ENCODE data around the gene ITGB6. TPM values are rescaled to one million over a fixed set of nuclear protein-coding genes. Genes with fewer than 3 reads are reported as not detected.

Gene ITGB6
- total and polyA plus RNA-seq, 2 of the 4 experiments (the other 2 are of a cell fraction): under 0.01 TPM; not detected in 1

- intact Hi-C loops (cut with micrococcal nuclease): no loop called here
- dilution Hi-C loops (cut with HindIII; ENCODE audit: low sequenced_read_pairs, unreplicated experiment): no loop called here
Measured at GRCh38 chr2:160141419-160141818, 58.7 kb downstream of the ITGB6 start.

More at GRCh38 chr2:160141419-160141818, 58.7 kb downstream of the ITGB6 start:
- H3K27ac ChIP-seq (ENCODE audit: insufficient read depth, low read length): no peak overlapping the region
- in situ Hi-C loops (cut with MboI; ENCODE audit: low sequenced_read_pairs): no loop called here
- H3K4me3 ChIP-seq (ENCODE audit: insufficient read depth, low read depth, low read length): no peak overlapping the region
- H4K8ac ChIP-seq (ENCODE audit: low read depth in 2 of 2, low read length in 2 of 2): no peak overlapping the region
- H3K79me1 ChIP-seq (ENCODE audit: low read depth in 1 of 2, low read length in 2 of 2): no peaks in the 10 kb centered on the region
- H3K56ac ChIP-seq (ENCODE audit: extremely low read depth, insufficient read depth, low read length): no peak overlapping the region
- H3K4ac ChIP-seq (ENCODE audit: low read depth, low read length): no peak overlapping the region
- no peak overlapping the region for H3K14ac ChIP-seq (replicated peaks; ENCODE audit: low read depth, low read length)
- no peak overlapping the region for H2AFZ ChIP-seq (replicated peaks; ENCODE audit: low read length, poor library complexity)
- H2AK9ac ChIP-seq (replicated peaks; ENCODE audit: low read depth, low read length, poor library complexity): no peak overlapping the region
- WGBS, 2 experiments (ENCODE audit: extremely low coverage in 2 of 2, insufficient read length in 1 of 2): 100% methylated on average over 2 of the region's 4 CpGs; no CpG with 5 or more reads in 1 of the 2 experiments
- peaks cover 2% of the 10 kb centered on the region; the same call in 1 of the 2 replicates for H3K27me3 ChIP-seq (ENCODE audit: control insufficient read depth, insufficient read depth, low read length)
- no peak overlapping the region for H2AK5ac ChIP-seq (ENCODE audit: low read depth, low read length)
- ATAC-seq (ENCODE audit: low read depth): no peak
- H3K9ac ChIP-seq (ENCODE audit: low read depth, low read length): no peak overlapping the region
- TF ChIP-seq FOS (IDR thresholded peaks at IDR 0.05; ENCODE audit: low read depth, low read length): no peak
- TF ChIP-seq MAZ (IDR thresholded peaks at IDR 0.05; ENCODE audit: borderline replicate concordance, low read depth, low read length): no peak
- no peak for TF ChIP-seq USF2 (IDR thresholded peaks at IDR 0.05; ENCODE audit: low read depth, low read length)
- no peak for TF ChIP-seq MXI1 (IDR thresholded peaks at IDR 0.05; ENCODE audit: borderline replicate concordance, low read depth, low read length)
- no peak for TF ChIP-seq ELK1 (IDR thresholded peaks at IDR 0.05; ENCODE audit: borderline replicate concordance, low read depth, low read length)
- TF ChIP-seq BHLHE40 (IDR thresholded peaks at IDR 0.05; ENCODE audit: low read depth, low read length): no peak
- TF ChIP-seq RCOR1 (IDR thresholded peaks at IDR 0.05; ENCODE audit: insufficient replicate concordance, low read length): no peak
- no peak for TF ChIP-seq NFE2L2 (IDR thresholded peaks at IDR 0.05; ENCODE audit: low read depth, low read length)
- TF ChIP-seq RAD21 (IDR thresholded peaks at IDR 0.05; ENCODE audit: low read length): no peak
- no peak for TF ChIP-seq CEBPB (IDR thresholded peaks at IDR 0.05; ENCODE audit: low read depth, low read length)
- TF ChIP-seq POLR2A (IDR thresholded peaks at IDR 0.05; ENCODE audit: low read depth, low read length): no peak
- no peak for TF ChIP-seq MAFK (IDR thresholded peaks at IDR 0.05; ENCODE audit: low read depth, low read length)
- TF ChIP-seq, protein P1, sequence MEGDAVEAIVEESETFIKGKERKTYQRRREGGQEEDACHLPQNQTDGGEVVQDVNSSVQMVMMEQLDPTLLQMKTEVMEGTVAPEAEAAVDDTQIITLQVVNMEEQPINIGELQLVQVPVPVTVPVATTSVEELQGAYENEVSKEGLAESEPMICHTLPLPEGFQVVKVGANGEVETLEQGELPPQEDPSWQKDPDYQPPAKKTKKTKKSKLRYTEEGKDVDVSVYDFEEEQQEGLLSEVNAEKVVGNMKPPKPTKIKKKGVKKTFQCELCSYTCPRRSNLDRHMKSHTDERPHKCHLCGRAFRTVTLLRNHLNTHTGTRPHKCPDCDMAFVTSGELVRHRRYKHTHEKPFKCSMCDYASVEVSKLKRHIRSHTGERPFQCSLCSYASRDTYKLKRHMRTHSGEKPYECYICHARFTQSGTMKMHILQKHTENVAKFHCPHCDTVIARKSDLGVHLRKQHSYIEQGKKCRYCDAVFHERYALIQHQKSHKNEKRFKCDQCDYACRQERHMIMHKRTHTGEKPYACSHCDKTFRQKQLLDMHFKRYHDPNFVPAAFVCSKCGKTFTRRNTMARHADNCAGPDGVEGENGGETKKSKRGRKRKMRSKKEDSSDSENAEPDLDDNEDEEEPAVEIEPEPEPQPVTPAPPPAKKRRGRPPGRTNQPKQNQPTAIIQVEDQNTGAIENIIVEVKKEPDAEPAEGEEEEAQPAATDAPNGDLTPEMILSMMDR (conservative IDR thresholded peaks at IDR 0.05; ENCODE audit: low read depth, low read length): no peak
- H3K9me1 ChIP-seq (ENCODE audit: insufficient read depth, low read length): no peaks in the 10 kb centered on the region
- H3K23ac ChIP-seq (ENCODE audit: low read depth, low read length): no peak overlapping the region
- H3K36me3 ChIP-seq (ENCODE audit: control insufficient read depth, insufficient read depth, low read length): no peaks in the 10 kb centered on the region
- H2BK15ac ChIP-seq (ENCODE audit: low read depth, low read length): no peak overlapping the region
- DNase-seq: no peak
- H4K5ac ChIP-seq (ENCODE audit: low read depth, low read length): no peak overlapping the region
- peaks cover 6% of the 10 kb centered on the region for H3K4me1 ChIP-seq (ENCODE audit: control insufficient read depth, insufficient read depth, low read length)
- BruUV-seq (replicated peaks): no TSS peak
- ChIA-PET CTCF (no interaction called here), POLR2A (ENCODE audit: unreplicated experiment) (no interaction called here)
- no peak overlapping the region for H3K4me2 ChIP-seq (ENCODE audit: low read depth, low read length)
- no peak overlapping the region for H4K91ac ChIP-seq (ENCODE audit: insufficient read depth, low read depth, low read length)
- H2BK120ac ChIP-seq (ENCODE audit: low read depth, low read length): no peak overlapping the region
- no peak overlapping the region for H2BK20ac ChIP-seq (ENCODE audit: low read depth, low read length)
- H3K18ac ChIP-seq (ENCODE audit: low read depth, low read length): no peak overlapping the region
- H3K9me3 ChIP-seq (ENCODE audit: control insufficient read depth, insufficient read depth, low read length): no peaks in the 10 kb centered on the region
- H2BK5ac ChIP-seq (ENCODE audit: low read depth, low read length, poor library complexity, severe bottlenecking): no peak overlapping the region
- no peaks in the 10 kb centered on the region for H4K20me1 ChIP-seq (ENCODE audit: insufficient read depth, low read length)
